PFSK-1 (cell line): Measurements from ENCODE around the gene MEGF10.

Experiments
- FOXP2 ChIP-seq: optimal IDR thresholded peaks from 2 replicates; pipeline ENCODE3; 2011; ENCODE audit warnings: borderline replicate concordance, control low read depth, inconsistent platforms; ENCODE audit not compliant: insufficient read depth; ENCODE audit errors: extremely low read length, extremely low read depth
- POLR2AphosphoS5 ChIP-seq: IDR thresholded peaks from 2 replicates; pipeline ENCODE4 v1.6.1; 2012; ENCODE audit warnings: low read depth, mild to moderate bottlenecking, control low read depth, low read length, moderate library complexity
- REST ChIP-seq, 2 experiments: IDR thresholded peaks; 2 replicates each; pipeline versions ENCODE4 v1.6.1 to v1.8.0; 2011 to 2012; ENCODE audit warnings: low read depth in 2 of 2, low read length in 2 of 2, control low read depth in 1 of 2, inconsistent platforms in 1 of 2, mild to moderate bottlenecking in 1 of 2, moderate library complexity in 1 of 2; ENCODE audit not compliant: insufficient read depth in 1 of 2
- SIN3A ChIP-seq: IDR thresholded peaks from 2 replicates; pipeline ENCODE4 v1.6.1; 2012; ENCODE audit warnings: mild to moderate bottlenecking, low read length, moderate library complexity, borderline replicate concordance; ENCODE audit not compliant: insufficient read depth

DNA sequence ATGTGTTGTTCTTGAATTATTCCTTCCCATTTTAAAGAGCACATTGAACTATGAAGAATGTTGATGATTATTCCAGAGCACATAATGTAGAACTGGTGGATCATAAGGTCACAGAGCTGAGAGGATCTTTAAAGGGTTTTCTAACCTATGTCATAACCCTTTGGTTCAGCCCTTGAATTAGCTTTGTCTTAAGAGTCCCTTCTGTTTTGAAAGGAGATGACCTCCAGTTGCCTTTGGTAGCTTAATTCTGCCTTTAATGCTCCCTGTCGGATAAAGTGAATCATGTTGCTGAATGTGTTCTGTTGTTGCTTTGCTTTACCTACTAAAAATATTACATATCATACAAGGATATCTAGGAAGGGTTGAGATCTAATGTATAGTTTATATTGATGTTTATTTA, 127.8 kb downstream of the MEGF10 start:
- no peak for TF ChIP-seq POLR2AphosphoS5
- TF ChIP-seq REST (IDR thresholded peaks at IDR 0.05; ENCODE audit: insufficient read depth in 1 of 2, low read depth in 2 of 2, low read length in 2 of 2), result no peak
- no peak for TF ChIP-seq SIN3A
- TF ChIP-seq FOXP2, result no peak
